OCI-LY1 (cell line): ENCODE results near the gene RASSF10.

Experiments used
- H2AFZ ChIP-seq: fragments of 200-600 bp; sonication (generic), shearing (Covaris generic); 2 replicates; pipeline ENCODE4 v1.6.0; 2014; ENCODE audit warnings: antibody characterized with exemption, mild to moderate bottlenecking, low read length
- H3F3A ChIP-seq: fragments of 200-600 bp; sonication (generic), shearing (Covaris generic); 2 replicates; pipeline ENCODE4 v1.6.0; 2014; ENCODE audit warnings: mild to moderate bottlenecking, antibody characterized with exemption, low read length, moderate library complexity; ENCODE audit not compliant: insufficient read depth
- H3K27ac ChIP-seq: fragments of 200-600 bp; sonication (generic); 2 replicates; pipeline ENCODE4 v1.5.1; 2014; ENCODE audit warnings: low read length, mixed run types, mild to moderate bottlenecking, low read depth; ENCODE audit not compliant: poor library complexity, severe bottlenecking
- H3K27me3 ChIP-seq: fragments of 200-600 bp; sonication (generic); 2 replicates; pipeline ENCODE4 v1.6.0; 2014; ENCODE audit warnings: antibody characterized with exemption, mild to moderate bottlenecking, low read length, moderate library complexity; ENCODE audit not compliant: insufficient read depth
- H3K36me3 ChIP-seq: fragments of 200-600 bp; sonication (generic); 2 replicates; pipeline ENCODE4 v1.6.1; 2014; ENCODE audit warnings: mild to moderate bottlenecking, antibody characterized with exemption, low read length, moderate library complexity, mixed read lengths; ENCODE audit not compliant: insufficient read depth
- H3K4me1 ChIP-seq: fragments of 200-600 bp; sonication (generic); 2 replicates; pipeline ENCODE4 v1.5.1; 2014; ENCODE audit warnings: mild to moderate bottlenecking, low read length, moderate library complexity; ENCODE audit not compliant: insufficient read depth, severe bottlenecking
- H3K4me2 ChIP-seq: fragments of 200-600 bp; sonication (generic), shearing (Covaris generic); 2 replicates; pipeline ENCODE4 v1.6.1; 2014; ENCODE audit warnings: low read length
- H3K4me3 ChIP-seq: fragments of 200-600 bp; sonication (generic); 2 replicates; pipeline ENCODE4 v1.5.1; 2014; ENCODE audit warnings: low read length, low read depth, mild to moderate bottlenecking, mixed read lengths; ENCODE audit not compliant: poor library complexity, severe bottlenecking
- H3K79me2 ChIP-seq: fragments of 200-600 bp; shearing (Covaris generic); 2 replicates; pipeline ENCODE4 v1.6.1; 2016; ENCODE audit warnings: mixed run types, low read length, mixed read lengths; ENCODE audit not compliant: insufficient read depth
- H3K9ac ChIP-seq: fragments of 200-600 bp; sonication (generic), shearing (Covaris generic); 2 replicates; pipeline ENCODE4 v1.6.1; 2014; ENCODE audit warnings: mild to moderate bottlenecking, low read length, mixed read lengths
- H3K9me2 ChIP-seq: fragments of 200-600 bp; sonication (generic), shearing (Covaris generic); 2 replicates; pipeline ENCODE4 v1.6.1; 2014; ENCODE audit warnings: low read depth, mild to moderate bottlenecking, low read length, mixed read lengths
- H3K9me3 ChIP-seq: fragments of 200-600 bp; shearing (Covaris generic); 2 replicates; pipeline ENCODE4 v1.6.1; 2014; ENCODE audit warnings: low read length, mixed read lengths
- H4K20me1 ChIP-seq: fragments of 200-600 bp; sonication (generic), shearing (Covaris generic); 2 replicates; pipeline ENCODE4 v1.6.0; 2016; ENCODE audit warnings: mild to moderate bottlenecking, low read length; ENCODE audit not compliant: insufficient read depth
- CTCF ChIP-seq: fragments of 200-600 bp; sonication (generic), shearing (Covaris generic); IDR thresholded peaks from 2 replicates; pipeline ENCODE4 v1.5.1; 2017; ENCODE audit warnings: mild to moderate bottlenecking, antibody characterized with exemption, low read length, moderate library complexity, mixed read lengths
- EZH2 ChIP-seq: fragments of 200-600 bp; sonication (generic), shearing (Covaris generic); IDR thresholded peaks from 2 replicates; pipeline ENCODE4 v1.8.0; 2017; ENCODE audit warnings: borderline replicate concordance, mixed run types, mild to moderate bottlenecking, antibody characterized with exemption, low read length, moderate library complexity, mixed read lengths

Gene RASSF10

GRCh38 chr11:12979928-12980689 lies 29.0 kb upstream of the RASSF10 start:
- TF ChIP-seq EZH2 (no peak), CTCF (no peak)
- Histone ChIP-seq H3K4me1 (no peaks in the 10 kb centered on the region), H3K9me2 (no peaks in the 10 kb centered on the region), H2AFZ (no peak overlapping the region), H3K27ac (no peak overlapping the region), H3K9ac (no peak overlapping the region), H3K9me3 (no peaks in the 10 kb centered on the region), H3F3A (no peaks in the 10 kb centered on the region), H3K36me3 (no peaks in the 10 kb centered on the region), H3K4me2 (no peak overlapping the region), H3K4me3 (no peak overlapping the region), H3K79me2 (no peaks in the 10 kb centered on the region), H4K20me1 (no peaks in the 10 kb centered on the region), H3K27me3 (0 out of 2 replicates have a peak, but pooled peaks cover 3% of the 10 kb centered on the region)

- Histone ChIP-seq H3K79me2 (no peaks in the 10 kb centered on the region), H3K4me2 (no peak overlapping the region), H3K27ac (no peak overlapping the region), H3K4me3 (no peak overlapping the region), H3K4me1 (no peaks in the 10 kb centered on the region), H3K9me2 (no peaks in the 10 kb centered on the region), H3K27me3 (0 out of 2 replicates have a peak, but pooled peaks cover under 1% of the 10 kb centered on the region), H3K36me3 (no peaks in the 10 kb centered on the region), H4K20me1 (no peaks in the 10 kb centered on the region), H3K9me3 (no peaks in the 10 kb centered on the region), H3K9ac (no peak overlapping the region), H2AFZ (no peak overlapping the region), H3F3A (no peaks in the 10 kb centered on the region)
- TF ChIP-seq CTCF = no peak
- no peak for TF ChIP-seq EZH2
These were observed 27.2 kb upstream of the RASSF10 start for GRCh38 chr11:12981676-12982522.

GRCh38 chr11:12983336-12983735 lies 25.8 kb upstream of the RASSF10 start:
- TF ChIP-seq CTCF (no peak), EZH2 (no peak)
- H3K79me2 ChIP-seq = no peaks in the 10 kb centered on the region

More at GRCh38 chr11:12983336-12983735, 25.8 kb upstream of the RASSF10 start:
- H3K4me3 ChIP-seq = no peak overlapping the region
- no peaks in the 10 kb centered on the region for H3F3A ChIP-seq
- H3K9ac ChIP-seq = no peak overlapping the region
- H3K4me2 ChIP-seq = no peak overlapping the region
- H3K27me3 ChIP-seq = no peaks in the 10 kb centered on the region
- no peak overlapping the region for H3K27ac ChIP-seq
- H4K20me1 ChIP-seq = no peaks in the 10 kb centered on the region
- no peaks in the 10 kb centered on the region for H3K36me3 ChIP-seq
- H3K4me1 ChIP-seq = no peaks in the 10 kb centered on the region
- H3K9me2 ChIP-seq = no peaks in the 10 kb centered on the region
- no peaks in the 10 kb centered on the region for H3K9me3 ChIP-seq
- H2AFZ ChIP-seq = no peak overlapping the region
